ENCODE measurements around the gene GPR55.

Gene GPR55

DNA sequence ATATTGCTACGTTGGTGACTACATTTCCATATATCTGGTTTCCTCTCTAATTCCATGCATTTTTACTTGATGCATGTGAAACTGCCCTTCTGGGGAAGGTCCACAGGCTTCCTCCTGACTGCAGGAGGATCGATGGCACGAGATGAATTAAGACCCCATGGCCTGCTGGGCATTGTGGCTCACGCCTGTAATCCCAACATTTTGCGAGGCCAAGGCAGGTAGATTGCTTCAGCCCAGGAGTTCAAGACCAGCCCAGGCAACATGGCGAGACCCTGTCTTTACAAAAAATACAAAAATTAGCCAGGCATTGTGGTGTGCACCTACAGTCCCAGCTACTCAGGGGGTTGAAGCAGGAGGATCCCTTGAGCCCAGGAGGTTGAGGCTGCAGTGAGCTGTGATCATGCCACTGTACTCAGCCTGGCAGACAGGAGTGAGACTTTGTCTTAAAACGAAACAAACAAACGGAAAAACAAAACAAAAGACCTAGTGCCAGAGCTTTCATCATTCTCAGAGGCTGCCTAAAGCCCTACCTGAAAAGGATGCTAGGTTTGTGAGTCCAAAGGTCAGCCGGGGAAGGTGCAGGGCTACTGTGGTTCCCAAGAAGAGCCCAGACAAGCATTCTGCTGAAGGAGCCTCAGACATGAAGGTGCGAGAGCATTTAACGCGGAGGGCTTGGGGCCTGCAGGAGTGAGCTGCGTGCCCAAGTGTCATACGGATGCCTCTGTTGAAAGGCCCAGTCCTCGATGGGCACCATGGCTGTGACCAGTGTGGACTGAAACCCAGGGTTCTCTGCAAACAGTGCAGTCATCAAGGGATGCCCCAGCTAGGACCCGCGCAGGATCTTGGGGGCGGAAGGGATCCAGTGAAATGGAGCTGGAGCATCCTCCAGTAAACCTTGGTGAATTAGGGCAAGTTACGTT lies 21.6 kb downstream of the GPR55 start:
- no peak for DNase-seq

DNA sequence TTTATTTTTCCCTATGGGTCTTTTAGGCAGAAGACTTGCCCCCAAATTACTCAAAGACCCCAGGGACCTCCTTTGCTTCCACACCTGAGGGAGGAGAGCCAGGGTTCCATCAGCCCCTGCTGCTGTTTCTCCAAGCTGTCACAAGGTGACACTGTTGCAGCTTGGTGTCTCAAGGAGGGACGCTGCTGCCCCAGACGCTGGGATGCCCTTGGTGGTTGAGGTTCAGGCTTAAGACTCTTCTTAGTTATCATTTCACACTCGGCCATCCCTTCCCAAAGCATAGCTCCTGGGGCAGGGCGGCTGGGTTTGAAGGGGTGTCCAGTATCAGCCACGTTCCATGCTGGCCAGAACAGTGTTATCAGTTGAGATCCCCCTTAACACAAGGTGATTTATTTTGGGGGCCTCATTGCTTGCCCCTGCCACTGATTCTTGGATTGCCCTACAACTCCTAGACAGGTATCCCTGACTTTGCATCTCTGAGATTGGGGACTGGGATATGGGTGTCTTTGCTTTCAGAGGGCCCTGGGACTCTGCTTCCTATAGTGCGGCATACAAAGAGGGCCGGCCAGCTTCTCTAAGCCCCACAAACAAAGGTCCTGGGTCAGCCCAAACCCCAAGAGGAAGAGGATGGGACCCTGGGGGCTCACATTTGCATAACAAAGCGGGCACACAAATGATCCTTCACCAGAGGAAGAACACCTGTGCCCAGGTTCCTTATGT lies 22.7 kb downstream of the GPR55 start:
- DNase-seq: peak in 20 of 58 donors; percentile 15 to 49 (median 28)

DNA sequence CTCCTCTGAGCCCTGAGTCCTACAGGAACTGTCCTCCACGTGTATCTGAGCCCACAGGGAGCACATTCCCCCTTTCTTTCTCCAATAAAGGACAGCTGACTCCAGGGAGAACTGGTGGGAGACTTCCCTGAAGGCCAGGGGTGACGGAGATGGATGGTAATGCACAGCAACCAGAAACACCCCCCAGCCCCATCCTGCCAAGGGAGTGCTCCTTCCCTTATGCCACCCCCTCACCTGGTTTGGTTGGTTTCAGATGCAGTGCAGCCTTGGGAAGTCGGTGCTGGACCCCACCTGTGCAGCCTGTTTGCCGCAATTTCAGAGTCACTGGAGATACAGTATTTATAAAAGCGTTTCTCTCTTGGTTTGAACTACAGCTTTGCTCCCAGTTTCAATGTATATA lies 24.0 kb downstream of the GPR55 start:
- no peak for DNase-seq

DNA sequence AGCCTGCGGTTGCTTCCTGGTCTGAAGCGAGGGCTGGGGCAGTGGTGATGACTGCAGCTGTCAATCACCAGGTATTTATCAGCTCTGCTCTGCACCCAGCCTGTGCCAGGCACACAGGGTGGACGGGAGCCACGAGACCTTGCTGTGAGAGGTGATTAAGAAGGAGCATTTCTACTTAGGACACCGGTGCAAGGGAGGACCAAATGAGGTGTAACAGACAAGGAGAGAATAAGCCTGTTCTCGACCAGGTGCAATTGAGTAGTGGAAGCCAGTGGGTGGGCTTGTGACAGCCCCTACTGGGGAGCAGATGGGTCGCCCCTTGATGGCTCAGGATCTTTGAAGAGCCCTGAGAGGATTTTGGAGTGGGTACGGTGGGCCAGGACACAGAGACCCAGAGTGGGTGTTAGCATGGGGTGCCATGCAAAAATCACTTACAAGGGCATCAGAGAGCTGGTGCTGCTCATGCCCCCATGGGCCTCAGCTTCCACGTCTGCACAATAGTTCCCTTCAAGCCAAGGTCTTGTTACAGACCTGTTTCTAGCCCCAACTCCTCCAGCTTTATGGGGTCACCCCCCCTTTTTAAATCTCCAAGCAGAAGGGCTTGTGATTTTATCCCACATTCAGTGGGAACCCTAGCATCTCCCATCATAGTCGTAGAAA lies 24.6 kb downstream of the GPR55 start:
- no peak for DNase-seq

DNA sequence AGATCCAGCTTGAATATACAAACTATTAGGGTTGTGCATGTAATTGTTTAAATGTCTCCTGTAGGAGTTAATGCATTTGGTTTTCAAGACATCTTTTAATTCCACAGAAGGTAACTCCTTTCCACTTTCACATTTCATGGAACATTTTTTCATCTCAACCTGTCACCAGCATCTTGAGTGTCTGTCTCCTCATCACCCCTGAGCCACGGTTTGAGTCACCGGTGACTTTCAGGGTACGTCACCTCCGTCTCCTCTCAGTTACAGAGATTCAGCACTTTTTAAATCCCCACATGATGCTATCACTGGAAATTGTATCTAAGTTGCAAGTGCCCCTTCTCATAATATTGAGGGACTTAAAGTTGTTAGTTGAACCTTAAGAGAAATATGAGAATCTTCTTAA lies 25.3 kb downstream of the GPR55 start:
- DNase-seq: no peak

DNA sequence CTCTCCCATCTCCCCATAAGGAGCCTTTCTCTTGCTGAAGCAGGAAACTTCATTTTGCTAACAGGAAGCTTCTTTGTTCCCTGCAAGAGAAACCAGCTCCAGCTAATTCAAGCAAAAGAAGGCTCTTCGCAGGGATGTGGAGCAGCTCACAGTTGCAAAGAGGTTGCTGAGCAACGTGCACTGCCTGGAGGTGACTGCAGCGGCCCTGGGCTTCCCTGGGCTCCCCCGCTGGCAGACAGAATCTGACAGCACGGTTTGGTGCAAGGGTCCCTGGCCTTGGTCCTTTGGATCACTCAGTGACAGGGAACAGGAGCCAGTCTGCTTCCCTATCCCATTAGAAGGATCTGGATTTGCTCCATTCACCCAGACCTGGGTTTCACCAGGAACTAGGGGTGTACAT lies 25.8 kb downstream of the GPR55 start:
- peak in 26 of 58 donors; percentile 19 to 76 (median 44) for DNase-seq

DNA sequence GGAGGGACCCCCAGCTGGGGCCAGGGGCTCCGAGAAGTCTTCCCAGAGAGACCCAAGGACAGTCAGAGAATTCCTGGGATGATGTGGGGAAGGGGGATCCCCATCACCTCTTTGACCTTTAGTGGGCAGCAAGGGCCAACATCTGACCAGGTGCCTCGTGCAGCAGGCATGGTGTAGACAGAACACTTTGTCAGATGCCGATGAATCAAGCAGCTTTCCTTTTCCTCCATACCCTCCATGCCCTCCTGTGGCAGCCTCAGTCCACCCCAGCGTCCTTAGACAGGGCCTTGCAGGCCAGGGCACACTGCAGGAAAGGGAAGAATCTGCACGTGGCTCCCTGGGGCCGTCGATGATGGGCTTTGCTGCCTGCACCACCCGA lies 26.3 kb downstream of the GPR55 start:
- no peak for DNase-seq

DNA sequence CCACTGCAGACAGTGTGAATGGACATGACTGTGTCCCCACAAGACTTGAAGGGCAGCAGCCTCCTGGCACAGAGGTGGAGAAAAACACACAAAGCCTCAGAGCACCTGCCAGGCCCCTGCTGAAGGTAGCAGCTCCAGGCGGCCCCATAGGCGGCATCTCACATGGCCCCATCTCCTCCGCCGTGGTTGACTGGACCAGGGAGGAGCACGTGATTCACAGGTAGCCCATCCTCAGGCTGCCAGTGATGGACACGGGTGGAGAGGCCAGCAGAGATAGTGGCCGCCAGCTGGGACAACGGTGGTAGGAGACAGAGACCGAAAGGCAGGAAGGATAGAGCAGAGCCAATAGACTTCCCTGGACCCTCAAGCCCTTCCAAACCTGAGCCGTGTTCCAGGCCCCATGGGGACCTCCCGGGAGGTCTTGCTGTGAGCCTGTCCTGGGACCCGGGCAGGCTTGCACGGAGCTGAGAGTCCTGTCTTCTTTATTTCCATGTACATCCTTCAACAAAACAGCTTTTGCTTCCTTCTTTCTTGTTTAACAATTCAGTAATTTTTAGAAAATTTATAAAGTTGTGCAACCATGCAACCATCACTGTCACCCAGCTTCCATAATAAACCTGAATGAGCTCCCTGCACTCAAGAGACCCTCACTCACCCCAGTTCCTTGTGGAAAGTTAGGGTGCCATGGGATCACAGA lies 26.9 kb downstream of the GPR55 start:
- DNase-seq: no peak

DNA sequence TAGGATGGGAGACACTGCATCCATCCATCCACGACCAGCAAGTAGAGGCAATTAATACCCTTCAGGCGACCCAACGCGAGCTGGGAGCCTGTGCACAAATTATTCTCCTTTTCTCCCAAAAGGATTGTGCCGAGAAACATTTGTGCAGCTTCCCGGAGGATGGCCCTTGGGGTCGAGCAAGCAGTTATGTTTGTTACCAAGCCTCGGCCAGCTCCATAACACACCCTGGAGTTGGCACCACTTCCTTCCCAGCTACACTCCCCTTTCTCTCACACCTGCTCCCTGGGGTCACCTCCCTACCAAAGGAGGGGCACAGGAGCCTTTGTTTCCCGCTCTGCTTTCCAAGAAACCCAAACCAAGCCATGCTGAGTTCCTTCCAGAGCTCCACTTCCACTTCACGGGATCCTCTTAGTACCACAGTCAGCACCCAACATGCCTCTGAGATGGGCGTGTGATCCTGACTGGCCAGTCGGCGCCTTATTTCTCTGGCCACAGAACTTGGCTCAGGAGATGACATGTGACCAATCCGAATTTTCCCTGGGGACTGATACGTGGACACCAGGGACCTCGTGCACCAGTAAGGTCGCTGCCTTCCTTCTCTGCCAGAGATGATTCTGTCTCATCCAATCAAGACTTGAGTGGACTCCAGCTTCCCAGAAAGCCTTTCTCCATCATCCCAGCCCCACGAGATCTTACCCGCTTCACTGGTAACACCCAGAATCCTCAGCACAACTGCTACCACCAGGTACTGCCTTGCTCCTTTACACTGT lies 28.5 kb downstream of the GPR55 start:
- no peak for DNase-seq

DNA sequence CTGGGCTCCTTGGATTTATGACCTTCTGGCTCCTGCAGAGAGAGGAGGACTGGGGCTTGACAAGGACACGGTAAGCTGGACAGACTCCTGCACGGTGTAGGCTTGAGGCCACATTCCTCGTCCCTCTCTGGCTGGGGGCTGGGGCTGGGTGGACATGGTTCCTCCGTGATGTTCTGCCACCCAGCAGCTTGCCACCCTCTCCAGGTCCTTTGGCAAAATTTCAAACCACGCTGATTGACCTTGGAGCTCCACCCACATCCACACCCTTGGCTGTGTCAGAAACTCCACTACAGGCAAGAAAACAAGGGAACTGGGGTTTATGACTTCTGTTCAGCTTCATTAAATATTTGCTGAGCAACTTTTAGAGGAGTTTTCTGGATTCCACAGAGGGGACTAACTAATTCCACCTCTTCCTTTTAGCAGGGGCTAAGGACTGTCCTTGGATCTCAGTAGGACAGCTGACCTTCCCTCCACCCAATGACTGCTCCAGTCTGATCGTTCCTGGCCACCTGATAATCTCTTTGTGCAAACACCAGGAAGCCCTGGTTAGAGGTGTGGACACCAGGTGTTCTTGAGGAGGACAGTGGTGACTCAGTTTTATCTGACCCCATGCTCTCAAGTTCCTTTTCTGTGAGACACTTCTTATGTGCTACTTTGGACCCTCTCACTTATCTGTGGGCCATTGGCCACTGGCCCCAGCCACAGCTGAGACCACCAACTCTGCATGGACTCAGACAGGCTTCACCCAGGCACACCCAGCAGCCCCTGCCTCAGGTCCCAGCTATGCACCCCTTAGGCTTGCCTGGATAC lies 29.3 kb downstream of the GPR55 start:
- no peak for DNase-seq

DNA sequence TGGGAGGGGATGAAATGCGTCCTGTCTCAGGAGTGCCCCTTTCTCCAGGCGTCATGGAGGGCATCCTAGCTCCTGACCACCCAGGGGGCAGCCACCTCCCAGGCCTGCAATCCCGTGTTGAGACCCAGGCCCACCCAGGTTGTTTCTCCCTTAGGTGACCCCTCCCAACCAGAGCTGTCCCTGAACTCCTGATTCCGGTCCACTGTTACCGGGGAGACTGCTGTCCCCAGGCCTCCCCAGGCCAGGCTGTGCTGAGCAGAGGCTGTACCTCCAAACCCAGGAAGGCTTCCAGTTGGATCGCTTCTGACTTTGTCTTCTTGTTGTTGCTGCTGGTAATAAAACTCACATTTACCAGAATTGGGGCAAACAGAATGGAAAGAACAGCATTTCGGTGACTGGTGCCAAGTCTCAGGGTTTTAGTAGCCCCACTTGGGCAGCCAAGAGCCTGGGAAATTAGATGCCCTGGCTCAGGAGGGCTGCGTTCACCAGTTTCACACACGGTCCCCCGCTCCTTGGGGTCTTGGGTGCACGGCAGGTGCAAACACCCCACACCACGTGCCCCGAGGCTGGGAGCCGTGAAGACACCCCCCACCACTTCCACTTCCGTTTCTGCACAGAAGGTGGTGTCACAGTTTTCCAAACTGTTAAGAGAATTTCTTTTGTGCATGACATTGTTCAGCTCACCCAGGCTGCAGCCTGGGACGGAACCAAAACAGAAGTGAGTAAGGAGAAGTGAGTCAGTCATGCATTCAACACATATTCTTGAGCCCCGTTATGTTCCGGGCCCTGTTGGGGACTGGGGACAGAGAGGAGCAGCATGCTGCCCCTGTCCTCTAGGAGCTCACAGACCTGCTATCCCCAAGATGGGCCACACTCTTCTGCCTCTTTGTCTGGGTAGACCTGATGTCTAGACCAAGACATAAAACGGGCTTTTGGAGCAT lies 30.9 kb downstream of the GPR55 start:
- peak in 37 of 58 donors; percentile 23 to 86 (median 58) for DNase-seq

DNA sequence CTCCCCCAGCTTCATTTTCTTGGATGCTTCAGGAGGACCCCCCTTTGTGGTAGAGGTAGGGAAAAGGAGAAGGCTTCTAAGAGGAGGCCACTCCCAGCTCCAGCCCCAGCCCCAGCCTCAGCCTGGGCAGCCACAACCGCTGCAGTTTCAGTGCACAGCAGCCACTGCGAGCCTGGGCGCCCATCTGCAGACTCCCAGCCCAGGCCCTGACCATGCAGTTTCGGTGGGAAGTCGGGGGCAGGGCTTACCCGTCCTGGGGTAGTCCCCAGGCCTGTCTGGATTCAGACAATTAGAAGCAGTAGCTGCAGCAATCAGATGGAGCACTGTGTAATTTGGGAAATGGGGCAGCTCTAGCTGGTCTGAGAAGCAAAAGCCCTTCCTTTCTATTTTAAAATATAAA lies 31.7 kb downstream of the GPR55 start:
- peak in 11 of 58 donors; percentile 12 to 42 (median 32) for DNase-seq

DNA sequence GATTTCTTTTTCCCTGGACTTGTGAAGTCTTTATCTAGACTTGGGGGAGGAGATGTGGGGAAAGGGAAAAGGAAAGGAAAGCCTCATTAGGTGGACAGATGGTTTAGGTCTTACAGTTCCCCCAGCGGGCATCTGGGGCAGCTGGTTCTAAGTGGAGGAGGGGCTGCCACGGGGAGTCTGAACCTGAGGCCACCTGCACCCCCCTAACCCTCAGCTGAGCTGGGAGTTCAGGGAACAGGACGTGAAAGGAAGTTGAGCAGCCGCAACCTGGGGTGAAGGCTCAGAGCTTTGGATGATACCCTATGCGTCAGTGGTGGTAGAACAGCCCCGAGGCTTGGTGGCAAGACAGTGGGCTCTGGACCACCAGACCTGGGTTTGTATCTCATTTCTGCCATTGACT lies 33.5 kb downstream of the GPR55 start:
- no peak for DNase-seq

DNA sequence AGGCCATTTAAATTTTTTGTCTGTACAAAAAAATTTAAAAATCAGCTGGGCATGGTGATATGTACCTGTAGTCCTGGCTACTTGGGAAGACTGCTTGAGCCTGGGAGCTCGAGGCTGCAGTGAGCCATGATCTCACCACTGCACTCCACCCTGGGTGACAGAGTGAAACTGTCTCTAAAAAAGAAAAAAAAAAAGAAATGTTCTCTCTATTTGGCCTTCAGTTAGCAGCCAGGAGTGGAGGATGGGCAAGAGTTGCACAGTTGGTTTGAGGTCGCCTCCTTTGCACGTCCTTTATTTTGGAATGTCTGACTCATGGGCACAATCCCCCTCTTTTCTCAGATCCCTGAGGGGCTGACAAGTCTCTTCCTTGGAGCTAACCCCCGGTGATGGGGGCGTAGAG lies 34.0 kb downstream of the GPR55 start:
- DNase-seq: no peak

DNA sequence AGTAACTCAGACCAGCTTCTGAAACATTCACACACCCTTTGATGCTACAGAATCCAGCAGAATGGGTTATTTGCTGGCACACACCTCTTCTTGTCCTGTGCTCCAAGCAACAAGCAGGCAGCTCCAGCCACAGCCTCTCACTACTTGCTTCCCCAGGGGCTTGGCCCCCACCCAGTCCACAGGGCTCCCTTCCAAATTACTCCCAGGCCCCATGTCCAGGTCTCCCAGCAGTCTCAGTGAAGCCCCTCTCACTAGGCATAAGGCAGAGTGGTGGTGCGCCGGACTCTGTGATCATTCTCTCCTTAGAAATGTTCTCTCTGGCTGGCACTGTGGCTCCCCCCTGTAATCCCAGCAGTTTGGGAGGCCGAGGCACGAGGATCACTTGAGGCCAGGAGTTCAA lies 34.4 kb downstream of the GPR55 start:
- peak in 15 of 58 donors; percentile 15 to 62 (median 31) for DNase-seq

DNA sequence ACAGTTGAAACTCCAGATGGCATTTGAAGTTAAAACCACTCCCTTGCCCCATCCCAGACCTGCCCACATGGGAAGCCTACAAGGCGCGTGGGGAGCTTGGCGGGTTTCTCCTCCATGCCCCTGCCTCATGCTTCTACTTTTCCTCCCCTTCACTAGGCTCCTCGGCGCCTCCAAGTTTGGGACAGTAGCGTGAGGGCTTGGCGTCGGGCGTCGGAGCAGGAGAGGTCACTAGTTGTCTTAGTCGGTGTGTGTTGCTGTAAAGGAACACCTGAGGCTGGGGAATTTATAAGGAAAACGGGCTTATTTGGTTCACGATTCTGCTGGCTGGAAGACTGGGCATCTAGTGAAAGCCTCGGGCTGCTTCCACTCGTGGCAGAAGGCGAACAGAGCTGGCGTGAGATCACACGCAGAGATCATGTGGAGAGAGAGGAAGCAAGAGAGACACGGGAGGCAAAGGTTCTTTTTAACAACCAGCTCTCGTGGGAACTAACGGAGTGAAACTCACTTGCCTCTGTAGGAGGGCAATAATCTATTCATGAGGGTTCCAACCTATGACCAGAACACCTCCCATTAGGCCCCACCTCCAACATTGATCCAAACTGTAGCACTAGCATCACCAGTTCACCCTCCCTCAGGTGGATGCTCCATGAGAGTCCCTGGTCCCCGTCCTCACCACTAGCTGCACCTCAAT lies 35.0 kb downstream of the GPR55 start:
- DNase-seq: peak in 1 of 58 donors; percentile 20

DNA sequence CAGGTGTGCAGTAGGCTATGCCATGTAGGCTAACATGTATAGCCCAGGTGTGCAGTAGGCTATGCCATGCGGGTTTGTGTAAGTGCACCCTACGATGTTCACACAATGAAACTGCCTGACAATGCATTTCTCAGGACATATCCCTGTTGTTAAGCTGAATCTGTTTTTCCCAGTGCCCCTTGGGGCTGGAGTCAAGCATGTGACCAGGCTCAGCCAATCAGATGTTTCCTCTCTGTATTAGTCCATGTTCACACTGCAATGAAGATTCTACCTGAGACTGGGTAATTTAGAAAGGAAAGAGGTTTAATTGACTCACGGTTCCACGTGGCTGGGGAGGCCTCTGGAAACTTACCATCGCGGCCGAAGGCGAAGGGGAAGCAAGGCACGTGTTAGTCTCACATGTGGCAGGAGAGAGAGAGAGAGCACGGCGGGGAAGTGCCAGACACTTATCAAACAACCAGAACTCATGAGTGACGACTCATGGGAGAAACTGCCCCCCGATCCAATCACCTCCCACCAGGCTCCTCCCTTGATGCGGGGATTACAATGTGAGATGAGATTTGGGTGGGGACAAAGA lies 36.1 kb downstream of the GPR55 start:
- no peak for DNase-seq

DNA sequence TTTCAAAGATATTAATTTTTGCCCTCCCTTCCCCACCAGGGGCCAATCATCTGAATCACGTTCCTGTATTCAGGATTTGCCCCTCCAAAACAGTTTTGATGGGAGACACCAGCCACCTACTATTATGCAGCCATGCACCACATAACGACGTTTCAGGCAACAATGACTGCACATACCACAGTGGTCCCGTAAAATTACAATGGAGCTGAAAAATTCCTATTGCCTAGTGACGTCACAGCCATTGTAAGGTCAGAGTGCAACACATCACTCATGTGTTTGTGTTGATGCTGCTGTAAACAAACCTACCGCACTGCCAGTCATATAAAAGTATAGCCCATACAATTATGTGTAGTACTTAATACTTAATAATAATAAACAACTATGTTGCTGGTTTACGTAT lies 37.7 kb downstream of the GPR55 start:
- DNase-seq: no peak
